ENCODE measurements around the gene POLR2E.

- TF ChIP-seq ZNF609 (CRISPR knock-in tag; IDR thresholded peaks at IDR 0.05; ENCODE audit: borderline replicate concordance) (no peak), USF1 (CRISPR knock-in tag; IDR thresholded peaks at IDR 0.05) (no peak), ZNF140 (CRISPR knock-in tag; IDR thresholded peaks at IDR 0.05) (no peak)
Measured at GRCh38 chr19:1074544-1075283, 20.5 kb downstream of the POLR2E start.

Measured in K562 (cell line).